Adrenal gland (tissue), 12 donors: ENCODE data around the gene CHP2. TPM values are rescaled to one million over a fixed set of nuclear protein-coding genes. Genes with fewer than 3 reads are reported as not detected.
"Not testable (repeated sequence)": the region's sequence is repeated elsewhere in the genome, so short reads cannot be mapped to it uniquely, and the experiment has no call there.

Experiments
- DNase-seq, 7 donors: peaks; one replicate each; pipeline ENCODE4 v3.0.0-alpha.2; 2019 to 2020
- H3K27ac ChIP-seq, 5 donors: fragments of 200-600 bp; sonication (generic) in 4 of 5; 1 replicate in 3 of 5; 2 replicates in 2 of 5; pipeline versions ENCODE4 v1.5.1 to v1.8.0; 2016 to 2020; ENCODE audit warnings: mild to moderate bottlenecking in 1 of 5
- H3K27me3 ChIP-seq: fragments of 200-600 bp; 2 replicates; pipeline ENCODE4 v1.8.0; 2021
- H3K36me3 ChIP-seq, 2 donors: fragments of 200-600 bp; replicated peaks in 1 of 2; 1 replicate in 1 of 2; 2 replicates in 1 of 2; pipeline versions ENCODE4 v1.5.1 to v1.8.0; 2018 to 2022
- H3K4me1 ChIP-seq, 2 donors: fragments of 200-600 bp; replicated peaks in 1 of 2; 1 replicate in 1 of 2; 2 replicates in 1 of 2; pipeline versions ENCODE4 v1.5.1 to v1.8.0; 2018 to 2021
- H3K4me3 ChIP-seq, 4 donors: fragments of 200-600 bp; sonication (generic) in 3 of 4; one replicate each; pipeline ENCODE4 v1.5.1; 2016 to 2018
- H3K9me3 ChIP-seq, 3 donors: fragments of 200-600 bp; sonication (generic) in 1 of 3; replicated peaks in 1 of 3; 1 replicate in 2 of 3; 2 replicates in 1 of 3; pipeline versions ENCODE4 v1.5.1 to v1.8.0; 2016 to 2021
- POLR2A ChIP-seq, 2 donors: fragments of 450-650 bp; IDR thresholded peaks; one replicate each; pipeline ENCODE4 v1.6.1; 2017; ENCODE audit warnings: antibody characterized with exemption in 2 of 2, mild to moderate bottlenecking in 2 of 2, moderate library complexity in 1 of 2
- WGBS, 4 donors: extraction: QIAGEN DNeasy Blood & Tissue Kit in 2 of 4; methylation state at CpG; one replicate each; pipeline versions ENCODE4 v1.1.5 to v1.1.7; 2013 to 2017; 5-methylcytosine and 5-hydroxymethylcytosine counted together
- intact Hi-C, 2 donors: fragments of 100-400 bp; cut with DNase I; formaldehyde crosslinking; loops; one replicate each; pipeline versions ENCODE4 v1.14.1 to v1.15.0; 2022 to 2023
- polyA plus RNA-seq, 3 donors: library from polyadenylated mRNA; stranded (reverse); fragments of 200-250 nt in 2 of 3; fragments of 350-450 nt in 1 of 3; fragmentation: Illumina TruSeq in 1 of 3; extraction: RNeasy Lipid Tissue Mini Kit (QIAGEN cat#74804) in 1 of 3; gene quantifications; one replicate each; pipeline ENCODE4 v1.2.3, GENCODE V29; 2013 to 2014
- total RNA-seq, 9 donors: library from RNA; depleted of rRNA in 4 of 9; stranded (reverse); fragments of >200 nt in 4 of 9; fragments of 120-200 nt in 1 of 9; fragmentation: NEBNext Ultra II Directional in 1 of 9; extraction: Animal tissue kit (Norgen Biotek cat#: 25700) in 1 of 9; gene quantifications; one replicate each; pipeline versions ENCODE4 v1.1.0 to v1.2.4, GENCODE V29; 2013 to 2023
- TF ChIP-seq, protein P1 (sequence below), 6 experiments: fragments of 450-650 bp in 4 of 6; fragments of 200-600 bp in 2 of 6; sonication (generic) in 1 of 6; IDR thresholded peaks; 1 replicate in 5 of 6; 2 replicates in 1 of 6; pipeline versions ENCODE4 v1.5.1 to v1.8.0; 2016 to 2021; ENCODE audit warnings: antibody characterized with exemption in 6 of 6, mild to moderate bottlenecking in 2 of 6, moderate library complexity in 1 of 6
- donor health status: healthy with polysubstance abuse.
- donor health status: Bipolar disorder and iron deficiency.
- donor health status: DM: yes; HTN: yes; CAD: no.
- donor health status: DM: no; HTN: no; CAD: no.
- donor health status: DM: no; HTN: no; CAD: no.
- donor health status: DM: yes; HTN: yes; CAD: no.

Gene CHP2
- total and polyA plus RNA-seq, 12 donors: 0.07 to 1.4 (median 0.12) TPM; not detected in 8

- no peak for DNase-seq
- H3K4me1 ChIP-seq: no peaks in the 10 kb centered on the region
- no peak for TF ChIP-seq POLR2A (IDR thresholded peaks at IDR 0.05)
- TF ChIP-seq, protein P1, sequence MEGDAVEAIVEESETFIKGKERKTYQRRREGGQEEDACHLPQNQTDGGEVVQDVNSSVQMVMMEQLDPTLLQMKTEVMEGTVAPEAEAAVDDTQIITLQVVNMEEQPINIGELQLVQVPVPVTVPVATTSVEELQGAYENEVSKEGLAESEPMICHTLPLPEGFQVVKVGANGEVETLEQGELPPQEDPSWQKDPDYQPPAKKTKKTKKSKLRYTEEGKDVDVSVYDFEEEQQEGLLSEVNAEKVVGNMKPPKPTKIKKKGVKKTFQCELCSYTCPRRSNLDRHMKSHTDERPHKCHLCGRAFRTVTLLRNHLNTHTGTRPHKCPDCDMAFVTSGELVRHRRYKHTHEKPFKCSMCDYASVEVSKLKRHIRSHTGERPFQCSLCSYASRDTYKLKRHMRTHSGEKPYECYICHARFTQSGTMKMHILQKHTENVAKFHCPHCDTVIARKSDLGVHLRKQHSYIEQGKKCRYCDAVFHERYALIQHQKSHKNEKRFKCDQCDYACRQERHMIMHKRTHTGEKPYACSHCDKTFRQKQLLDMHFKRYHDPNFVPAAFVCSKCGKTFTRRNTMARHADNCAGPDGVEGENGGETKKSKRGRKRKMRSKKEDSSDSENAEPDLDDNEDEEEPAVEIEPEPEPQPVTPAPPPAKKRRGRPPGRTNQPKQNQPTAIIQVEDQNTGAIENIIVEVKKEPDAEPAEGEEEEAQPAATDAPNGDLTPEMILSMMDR (IDR thresholded peaks at IDR 0.05): no peak
- H3K27me3 ChIP-seq: peaks cover 31% of the 10 kb centered on the region
- no peak overlapping the region for H3K4me3 ChIP-seq
- H3K9me3 ChIP-seq: no peaks in the 10 kb centered on the region
- H3K27ac ChIP-seq: no peak overlapping the region
- intact Hi-C loops: no loop called here
- no peaks in the 10 kb centered on the region for H3K36me3 ChIP-seq
- 75 to 84% (median 82%) methylated on average over 5 of the region's 5 CpGs for WGBS, 4 donors
These were observed 38.3 kb upstream of the CHP2 start for GRCh38 chr16:23716484-23716883.

GRCh38 chr16:23722613-23723240, 32.1 kb upstream of the CHP2 start:
- intact Hi-C loops, H3K36me3 ChIP-seq, DNase-seq, H3K27me3 ChIP-seq, H3K27ac ChIP-seq, H3K9me3 ChIP-seq, H3K4me1 ChIP-seq, H3K4me3 ChIP-seq: not testable (repeated sequence)
- WGBS, 4 donors: 75 to 80% (median 77%) methylated on average over 9 of the region's 9 CpGs

GRCh38 chr16:23724096-23724784, 30.6 kb upstream of the CHP2 start:
- Histone ChIP-seq H3K36me3 (no peaks in the 10 kb centered on the region), H3K4me1 (no peaks in the 10 kb centered on the region), H3K4me3 (no peak overlapping the region), H3K27me3 (no peaks in the 10 kb centered on the region), H3K9me3 (no peaks in the 10 kb centered on the region), H3K27ac (no peak overlapping the region)
- no peak for DNase-seq
- intact Hi-C loops: no loop called here
- TF ChIP-seq, protein P1 (IDR thresholded peaks at IDR 0.05): no peak
- no peak for TF ChIP-seq POLR2A (IDR thresholded peaks at IDR 0.05)
- 65 to 76% (median 73%) methylated on average over 8 of the region's 8 CpGs for WGBS, 4 donors

DNA sequence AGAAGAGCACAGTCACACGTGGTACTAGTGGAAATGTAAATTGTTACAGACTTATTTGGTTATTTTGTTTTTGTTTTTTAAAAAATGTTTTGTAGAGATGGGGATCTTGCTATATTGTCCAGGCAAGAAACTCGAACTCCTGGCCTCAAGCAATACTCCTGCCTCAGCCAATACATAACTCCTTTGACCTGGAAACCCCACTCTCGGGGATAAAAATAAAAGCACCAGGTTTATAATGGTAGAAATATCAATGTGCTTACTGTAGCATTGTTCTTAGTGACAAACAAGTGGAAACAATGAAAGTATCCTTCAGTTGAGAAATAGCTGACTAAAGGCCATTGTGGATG, 30.1 kb upstream of the CHP2 start:
- Histone ChIP-seq H3K36me3 (no peaks in the 10 kb centered on the region), H3K4me3 (no peak overlapping the region), H3K9me3 (no peaks in the 10 kb centered on the region), H3K27ac (no peak overlapping the region), H3K4me1 (no peaks in the 10 kb centered on the region), H3K27me3 (no peaks in the 10 kb centered on the region)
- DNase-seq: no peak
- WGBS, 4 donors: 56 to 73% (median 68%) methylated on average over 3 of the region's 3 CpGs
- no peak for TF ChIP-seq POLR2A (IDR thresholded peaks at IDR 0.05)
- TF ChIP-seq, protein P1 (IDR thresholded peaks at IDR 0.05): no peak
- intact Hi-C loops: no loop called here

- 87 to 93% (median 89%) methylated on average over 3 of the region's 3 CpGs for WGBS, 4 donors
- Histone ChIP-seq H3K4me3 (no peak overlapping the region), H3K4me1 (no peaks in the 10 kb centered on the region), H3K27ac (no peak overlapping the region), H3K36me3 (no peaks in the 10 kb centered on the region), H3K9me3 (no peaks in the 10 kb centered on the region), H3K27me3 (no peaks in the 10 kb centered on the region)
- DNase-seq: no peak
- TF ChIP-seq, protein P1 (IDR thresholded peaks at IDR 0.05): no peak
- no peak for TF ChIP-seq POLR2A (IDR thresholded peaks at IDR 0.05)
- intact Hi-C loops: no loop called here
These were observed 28.1 kb upstream of the CHP2 start for GRCh38 chr16:23726710-23727109.
